ENCODE results near the gene DNAH12.

- TF ChIP-seq POLR2AphosphoS5 (IDR thresholded peaks at IDR 0.05; ENCODE audit: insufficient read depth, low read depth, low read length) = peak; percentile 76
- TF ChIP-seq CTCF (IDR thresholded peaks at IDR 0.05; ENCODE audit: extremely low read depth in 1 of 2, insufficient read depth in 1 of 2, low read depth in 1 of 2, low read length in 2 of 2) = no peak
- TF ChIP-seq FOS (IDR thresholded peaks at IDR 0.05; ENCODE audit: borderline replicate concordance, insufficient read depth, low read length) = peak; percentile 69
- TF ChIP-seq POLR2A (IDR thresholded peaks at IDR 0.05; ENCODE audit: low read depth, low read length) = peak; percentile 90
- TF ChIP-seq EZH2 (IDR thresholded peaks at IDR 0.05; ENCODE audit: borderline replicate concordance, low read depth, low read length, severe bottlenecking) = no peak
- no peak for TF ChIP-seq GATA2 (IDR thresholded peaks at IDR 0.05; ENCODE audit: insufficient read depth, insufficient read length, low read depth, low read length)
Observed at GRCh38 chr3:57555738-57556458, 11.8 kb upstream of the DNAH12 start, which contains the start of gene PDE12.
